ENCODE measurements around the gene OR51A7.

OR51A7 gene

DNA sequence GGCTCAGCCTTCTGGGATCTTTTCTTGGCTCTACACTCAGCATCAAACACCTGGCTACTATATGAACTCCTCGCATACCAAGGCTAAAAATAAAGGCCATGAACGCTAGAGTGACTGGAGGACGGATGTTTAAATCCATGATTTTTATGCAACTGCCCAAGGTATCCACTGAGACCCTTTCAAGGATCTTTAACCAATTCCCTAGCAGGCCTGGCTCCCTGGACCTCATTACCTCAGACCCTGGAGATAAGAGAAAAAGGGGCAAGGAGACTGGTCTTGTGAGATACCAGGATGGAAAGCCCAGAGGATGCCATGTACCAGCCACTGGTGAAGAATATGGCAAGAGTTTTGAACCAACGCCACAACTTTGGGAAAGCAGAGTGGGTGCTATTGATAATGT, 15.7 kb downstream of the OR51A7 start, which contains the start of gene OR51G2:
OR51G2 (minus strand) TSS at position 101 of the 400 bp plus-strand sequence. CDS start 3,687 bp downstream, outside the sequence.
- no peak for DNase-seq (ENCODE audit: low read depth)
- TF ChIP-seq, protein P1, sequence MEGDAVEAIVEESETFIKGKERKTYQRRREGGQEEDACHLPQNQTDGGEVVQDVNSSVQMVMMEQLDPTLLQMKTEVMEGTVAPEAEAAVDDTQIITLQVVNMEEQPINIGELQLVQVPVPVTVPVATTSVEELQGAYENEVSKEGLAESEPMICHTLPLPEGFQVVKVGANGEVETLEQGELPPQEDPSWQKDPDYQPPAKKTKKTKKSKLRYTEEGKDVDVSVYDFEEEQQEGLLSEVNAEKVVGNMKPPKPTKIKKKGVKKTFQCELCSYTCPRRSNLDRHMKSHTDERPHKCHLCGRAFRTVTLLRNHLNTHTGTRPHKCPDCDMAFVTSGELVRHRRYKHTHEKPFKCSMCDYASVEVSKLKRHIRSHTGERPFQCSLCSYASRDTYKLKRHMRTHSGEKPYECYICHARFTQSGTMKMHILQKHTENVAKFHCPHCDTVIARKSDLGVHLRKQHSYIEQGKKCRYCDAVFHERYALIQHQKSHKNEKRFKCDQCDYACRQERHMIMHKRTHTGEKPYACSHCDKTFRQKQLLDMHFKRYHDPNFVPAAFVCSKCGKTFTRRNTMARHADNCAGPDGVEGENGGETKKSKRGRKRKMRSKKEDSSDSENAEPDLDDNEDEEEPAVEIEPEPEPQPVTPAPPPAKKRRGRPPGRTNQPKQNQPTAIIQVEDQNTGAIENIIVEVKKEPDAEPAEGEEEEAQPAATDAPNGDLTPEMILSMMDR (conservative IDR thresholded peaks at IDR 0.05; ENCODE audit: low read depth, low read length) = no peak
- H3K4me3 ChIP-seq (ENCODE audit: low read length) = no peak within 1 kb of the TSS

DNA sequence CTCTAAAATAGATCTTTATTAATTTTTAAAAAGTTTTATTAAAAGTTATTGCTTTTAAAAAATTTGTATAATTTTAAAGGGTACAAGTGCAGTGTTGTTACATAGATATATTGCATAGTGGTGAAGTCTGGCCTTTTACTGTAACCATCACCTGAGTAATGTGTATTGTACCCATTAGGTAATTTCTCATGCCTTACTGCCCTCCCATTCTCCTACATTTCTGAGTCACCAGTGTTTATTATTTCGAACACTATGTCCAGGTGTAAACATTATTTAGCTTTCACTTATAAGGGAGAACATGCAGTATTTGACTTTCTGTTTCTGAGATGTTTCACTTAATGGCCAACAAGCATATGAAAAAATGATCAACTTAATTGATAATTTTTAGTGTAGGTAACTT, 18.2 kb downstream of the OR51A7 start:
- DNase-seq (ENCODE audit: low read depth) = no peak
- H3K4me3 ChIP-seq (ENCODE audit: low read length) = no peak overlapping the region
- TF ChIP-seq, protein P1 (conservative IDR thresholded peaks at IDR 0.05; ENCODE audit: low read depth, low read length) = no peak

DNA sequence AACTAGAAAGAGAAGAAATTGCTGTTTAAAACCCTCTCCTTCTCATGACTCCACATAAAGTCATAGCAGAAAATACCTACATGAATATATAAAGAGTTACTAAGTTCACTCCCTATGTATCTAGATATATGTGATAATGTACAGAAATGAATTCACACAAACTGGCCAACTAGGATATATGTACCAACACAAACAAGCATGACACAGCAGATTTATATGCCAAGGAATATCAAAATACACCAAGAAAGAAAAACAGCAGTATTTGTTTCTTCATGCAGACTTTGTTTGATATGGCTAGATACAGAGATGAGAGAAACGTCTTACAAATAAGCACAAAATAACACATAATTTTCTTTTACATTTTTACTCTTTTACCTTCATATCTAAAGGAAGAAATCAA, 18.7 kb downstream of the OR51A7 start:
- no peak for DNase-seq (ENCODE audit: low read depth)
- TF ChIP-seq, protein P1 (conservative IDR thresholded peaks at IDR 0.05; ENCODE audit: low read depth, low read length) = no peak
- no peak overlapping the region for H3K4me3 ChIP-seq (ENCODE audit: low read length)

DNA sequence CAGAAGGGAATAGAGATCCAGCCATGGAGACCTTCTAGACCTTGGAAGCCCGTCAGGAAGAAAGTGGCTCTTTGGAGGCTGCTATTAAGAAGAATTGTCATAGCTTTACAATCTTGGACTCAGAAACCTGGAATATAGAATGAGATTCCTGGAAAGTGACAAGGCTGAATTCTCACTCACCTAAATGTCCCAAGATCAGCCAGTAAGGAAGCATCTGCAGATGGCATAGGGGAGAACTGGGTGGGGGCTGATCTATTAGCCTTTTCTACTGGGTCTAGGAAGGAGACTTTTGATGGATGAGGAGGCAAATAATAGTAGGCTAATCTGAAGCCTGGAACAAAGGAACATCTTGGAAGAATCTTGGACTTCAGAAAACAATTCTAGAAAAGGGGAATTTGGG, 20.7 kb downstream of the OR51A7 start, which contains the start of gene OR51G1:
OR51G1 (minus strand) TSS at position 101 of the 400 bp plus-strand sequence; CDS start at position 101, 0 bp downstream.
- no peak for DNase-seq (ENCODE audit: low read depth)
- TF ChIP-seq, protein P1 (conservative IDR thresholded peaks at IDR 0.05; ENCODE audit: low read depth, low read length) = no peak
- H3K4me3 ChIP-seq (ENCODE audit: low read length) = no peak within 1 kb of the TSS

DNA sequence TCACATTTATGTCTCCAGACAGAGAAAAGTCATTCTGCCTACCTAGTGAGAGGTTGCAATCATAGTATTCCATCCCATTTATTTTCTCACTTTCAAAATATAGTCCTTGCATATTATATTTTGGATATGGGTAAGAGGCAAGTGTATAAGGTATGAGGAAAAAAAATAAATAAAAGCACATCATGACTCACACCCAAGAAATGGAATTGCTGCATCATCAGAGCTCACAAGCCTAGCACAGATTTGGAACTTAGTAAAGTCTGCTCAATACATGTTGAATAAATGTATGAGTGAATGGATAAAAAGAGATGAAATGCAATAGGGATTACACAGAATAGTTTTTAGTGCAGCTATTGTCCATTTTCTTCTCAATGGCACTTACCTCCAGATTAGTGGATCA, 23.0 kb downstream of the OR51A7 start:
- TF ChIP-seq, protein P1 (conservative IDR thresholded peaks at IDR 0.05; ENCODE audit: low read depth, low read length) = no peak
- no peak overlapping the region for H3K4me3 ChIP-seq (ENCODE audit: low read length)
- DNase-seq (ENCODE audit: low read depth) = no peak

DNA sequence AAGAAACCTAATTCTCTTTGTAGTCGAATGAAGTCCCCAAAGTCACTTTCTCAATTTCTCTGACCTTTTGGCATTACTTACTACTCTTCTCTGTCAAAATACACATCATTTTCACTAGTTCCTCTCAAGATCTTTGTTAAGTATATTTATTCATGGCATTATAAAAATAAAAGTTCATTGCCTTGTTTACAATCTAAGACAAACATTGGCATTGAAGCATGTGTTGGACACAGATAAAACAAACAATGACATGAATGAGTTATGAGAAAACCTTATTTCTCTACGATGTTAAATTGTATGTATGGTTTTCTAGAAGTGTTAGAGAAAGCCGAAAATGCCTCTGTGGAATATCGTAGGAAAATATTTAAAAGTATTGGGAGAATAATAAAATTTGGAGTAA, 29.2 kb downstream of the OR51A7 start:
- no peak for DNase-seq (ENCODE audit: low read depth)
- H3K4me3 ChIP-seq (ENCODE audit: low read length) = no peak overlapping the region
- TF ChIP-seq, protein P1 (conservative IDR thresholded peaks at IDR 0.05; ENCODE audit: low read depth, low read length) = no peak

DNA sequence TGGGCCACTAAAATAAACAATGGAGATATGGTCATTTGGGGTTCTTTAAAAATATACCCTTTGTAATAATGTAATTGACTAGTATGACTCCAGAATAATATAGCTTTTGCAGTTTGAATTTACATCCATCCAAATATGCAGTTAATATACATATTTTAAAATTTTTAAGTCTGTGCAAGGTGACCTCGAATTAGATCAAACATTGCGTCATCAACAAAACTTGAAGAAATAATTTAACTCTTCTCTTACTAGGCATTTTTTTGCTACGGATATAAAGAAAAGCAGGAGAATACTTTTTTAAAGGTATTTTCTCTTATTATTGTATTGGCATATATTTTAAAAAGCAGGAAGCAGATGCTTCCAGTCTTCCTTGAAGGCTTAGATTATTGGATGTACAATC, 33.2 kb downstream of the OR51A7 start:
- no peak for DNase-seq (ENCODE audit: low read depth)
- TF ChIP-seq, protein P1 (conservative IDR thresholded peaks at IDR 0.05; ENCODE audit: low read depth, low read length) = no peak
- no peak overlapping the region for H3K4me3 ChIP-seq (ENCODE audit: low read length)

Data from retinal pigment epithelial cell (primary cell).